ENCODE data around the gene CHST11. TPM values are rescaled to one million over a fixed set of nuclear protein-coding genes. Genes with fewer than 3 reads are reported as not detected.
A peak's percentile ranks its signal among the peaks of the same experiment; 100 is the strongest.

CHST11 gene
- total and polyA plus RNA-seq, 9 of the 15 experiments (the other 6 are each of a cell fraction or from before 2014, with no cell fraction given) = 2.3 to 38.7 (median 15.0) TPM

- TF ChIP-seq, protein P1, sequence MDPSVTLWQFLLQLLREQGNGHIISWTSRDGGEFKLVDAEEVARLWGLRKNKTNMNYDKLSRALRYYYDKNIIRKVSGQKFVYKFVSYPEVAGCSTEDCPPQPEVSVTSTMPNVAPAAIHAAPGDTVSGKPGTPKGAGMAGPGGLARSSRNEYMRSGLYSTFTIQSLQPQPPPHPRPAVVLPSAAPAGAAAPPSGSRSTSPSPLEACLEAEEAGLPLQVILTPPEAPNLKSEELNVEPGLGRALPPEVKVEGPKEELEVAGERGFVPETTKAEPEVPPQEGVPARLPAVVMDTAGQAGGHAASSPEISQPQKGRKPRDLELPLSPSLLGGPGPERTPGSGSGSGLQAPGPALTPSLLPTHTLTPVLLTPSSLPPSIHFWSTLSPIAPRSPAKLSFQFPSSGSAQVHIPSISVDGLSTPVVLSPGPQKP (CRISPR knock-in tag; IDR thresholded peaks at IDR 0.05) = no peak
- TF ChIP-seq RNF219 (CRISPR knock-in tag; IDR thresholded peaks at IDR 0.05) = no peak
- TF ChIP-seq TFAM (CRISPR knock-in tag; conservative IDR thresholded peaks at IDR 0.05) = no peak
- no peak for TF ChIP-seq ZNF212 (CRISPR knock-in tag; IDR thresholded peaks at IDR 0.05)
- TF ChIP-seq KLF10 (CRISPR knock-in tag; IDR thresholded peaks at IDR 0.05) = no peak
- no peak for TF ChIP-seq FUS (optimal IDR thresholded peaks at IDR 0.05; ENCODE audit: low read depth, low read length)
- no peak for TF ChIP-seq SMAD2 (IDR thresholded peaks at IDR 0.05; ENCODE audit: low read depth, low read length)
- no peak for TF ChIP-seq POU5F1 (IDR thresholded peaks at IDR 0.05; ENCODE audit: borderline replicate concordance, low read depth, low read length, partially characterized antibody)
- TF ChIP-seq RAD51 (IDR thresholded peaks at IDR 0.05; ENCODE audit: borderline replicate concordance, low read depth) = no peak
- no peak for TF ChIP-seq NEUROD1 (IDR thresholded peaks at IDR 0.05; ENCODE audit: borderline replicate concordance, low read depth, low read length, partially characterized antibody)
- TF ChIP-seq ZNF41 (CRISPR knock-in tag; conservative IDR thresholded peaks at IDR 0.05) = no peak
- peak; percentile 9; the same call in 1 of the 2 replicates for TF ChIP-seq EP300 (IDR thresholded peaks at IDR 0.05; ENCODE audit: low read length)
- TF ChIP-seq, protein P2, sequence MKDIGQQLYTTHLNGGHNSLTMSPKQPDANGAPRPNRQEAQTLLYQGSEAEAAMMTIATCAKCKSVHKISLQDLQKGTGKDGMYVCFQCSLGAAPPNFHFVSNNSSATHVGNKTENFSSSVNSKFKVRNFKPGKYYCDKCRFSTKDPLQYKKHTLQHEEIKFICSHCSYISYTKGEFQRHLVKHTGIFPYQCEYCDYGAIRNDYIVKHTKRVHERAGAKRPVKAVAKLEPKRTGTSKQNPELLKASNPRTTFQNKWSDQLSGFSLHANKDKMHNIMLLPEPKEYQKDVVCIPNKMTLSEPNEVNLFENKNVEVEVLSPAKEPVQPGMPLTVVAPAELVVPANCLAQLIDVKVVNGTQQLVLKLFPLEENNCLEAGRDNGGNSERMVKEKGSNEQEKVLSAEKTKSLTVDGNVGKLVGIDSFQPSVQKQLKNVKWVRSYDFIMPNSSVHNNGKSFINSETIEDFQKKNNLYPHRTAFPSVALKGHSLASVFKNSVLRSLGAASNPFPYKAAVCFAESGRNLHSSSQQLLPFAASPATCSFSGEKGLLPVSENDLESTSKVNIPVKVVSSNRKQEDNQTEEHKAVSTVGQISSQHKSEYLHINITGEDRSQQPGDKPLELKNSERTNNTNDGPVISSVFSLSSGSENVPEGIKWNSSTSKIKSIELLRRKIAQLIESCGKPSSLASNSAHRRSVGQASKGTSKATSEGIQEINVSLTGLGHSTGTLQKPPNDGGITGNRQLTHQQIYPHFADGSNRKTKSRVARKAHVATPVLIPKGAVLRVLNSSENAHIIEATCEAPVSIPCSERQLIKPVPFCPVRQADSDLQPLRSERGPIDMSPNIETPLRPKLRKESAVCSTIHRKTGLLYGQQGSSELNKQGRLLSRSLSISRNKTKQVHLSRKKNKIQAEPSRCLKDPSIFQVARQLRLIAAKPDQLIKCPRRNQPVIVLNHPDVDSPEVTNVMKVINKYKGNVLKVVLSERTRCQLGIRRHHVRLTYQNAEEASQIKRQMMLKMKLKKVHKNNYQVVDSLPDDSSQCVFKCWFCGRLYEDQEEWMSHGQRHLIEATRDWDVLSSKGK (CRISPR knock-in tag; IDR thresholded peaks at IDR 0.05) = no peak
These were observed 6.2 kb downstream of the CHST11 start (continued) for GRCh38 chr12:104462931-104463339.
